Measurements from ENCODE around the gene SERPINB6.
A peak's percentile ranks its signal among the peaks of the same experiment; 100 is the strongest.
"Not testable (repeated sequence)": the region's sequence is repeated elsewhere in the genome, so short reads cannot be mapped to it uniquely, and the experiment has no call there.

SERPINB6 gene

DNA sequence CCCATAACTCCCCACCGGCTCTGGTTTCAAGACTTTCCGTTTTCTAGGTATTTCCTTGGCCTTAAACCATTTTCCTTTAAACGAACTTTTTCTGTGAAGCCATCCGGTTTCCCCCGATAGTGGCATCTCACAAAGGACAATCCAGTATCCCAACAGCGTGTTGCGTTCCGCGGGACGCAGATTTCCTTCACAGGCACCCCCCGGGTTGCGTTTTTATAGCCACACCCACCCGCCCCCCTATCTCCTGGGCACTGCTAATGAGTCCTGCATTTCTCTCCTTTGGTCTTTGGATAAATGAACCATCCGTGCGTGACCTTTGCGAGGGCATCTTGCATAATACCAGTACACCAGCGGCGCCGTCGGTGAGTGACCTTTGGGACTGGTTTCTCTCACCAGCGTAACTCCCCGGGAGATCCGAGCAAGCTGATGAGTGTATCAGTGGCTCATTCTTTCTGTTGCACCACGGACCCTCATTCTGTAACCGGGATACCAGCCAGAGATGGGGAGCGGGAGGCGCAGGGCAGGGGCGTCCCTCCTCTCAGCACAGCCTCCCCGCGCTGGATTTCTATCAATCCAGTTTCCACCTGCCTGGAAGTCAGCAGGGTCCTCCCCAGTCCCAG lies 27.7 kb upstream of the SERPINB6 start:
- DNase-seq = peak in 1 of 2 experiments; percentile 81

DNA sequence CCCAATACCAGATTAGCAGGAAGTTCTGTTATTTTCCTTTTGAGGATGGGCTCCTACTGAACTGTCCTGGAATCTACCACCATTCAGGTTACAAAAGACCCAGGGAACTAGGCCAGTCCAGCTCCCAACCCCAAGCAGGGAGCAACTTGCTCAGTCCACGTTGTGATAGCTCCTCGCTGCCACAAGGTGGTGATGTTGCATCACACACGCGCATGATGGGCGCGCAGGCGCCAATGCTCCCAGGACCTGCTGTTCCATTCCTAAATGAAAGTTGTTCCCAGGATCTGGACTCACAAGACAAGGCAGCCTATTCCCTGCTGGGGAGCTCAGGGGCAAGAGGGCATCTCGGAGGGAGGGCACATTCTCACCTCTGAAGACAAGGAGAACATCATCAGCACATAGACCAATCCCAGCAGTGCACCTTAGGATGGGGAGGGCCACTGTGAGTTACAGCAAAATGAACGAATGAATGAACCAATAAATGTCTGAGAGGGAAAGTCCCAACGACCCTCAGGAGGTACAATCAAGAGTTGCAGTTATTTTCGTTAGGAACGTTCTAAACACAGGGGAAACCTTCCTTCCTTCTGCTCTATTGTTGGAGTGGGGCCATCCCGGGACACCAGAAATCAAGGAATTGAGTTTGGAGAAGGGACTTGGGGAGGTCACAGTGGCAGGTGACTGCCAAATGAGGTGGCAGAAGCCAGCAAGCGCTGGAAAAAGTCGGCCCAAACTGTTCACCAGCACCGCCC lies 27.1 kb upstream of the SERPINB6 start:
- DNase-seq = not testable (repeated sequence)

DNA sequence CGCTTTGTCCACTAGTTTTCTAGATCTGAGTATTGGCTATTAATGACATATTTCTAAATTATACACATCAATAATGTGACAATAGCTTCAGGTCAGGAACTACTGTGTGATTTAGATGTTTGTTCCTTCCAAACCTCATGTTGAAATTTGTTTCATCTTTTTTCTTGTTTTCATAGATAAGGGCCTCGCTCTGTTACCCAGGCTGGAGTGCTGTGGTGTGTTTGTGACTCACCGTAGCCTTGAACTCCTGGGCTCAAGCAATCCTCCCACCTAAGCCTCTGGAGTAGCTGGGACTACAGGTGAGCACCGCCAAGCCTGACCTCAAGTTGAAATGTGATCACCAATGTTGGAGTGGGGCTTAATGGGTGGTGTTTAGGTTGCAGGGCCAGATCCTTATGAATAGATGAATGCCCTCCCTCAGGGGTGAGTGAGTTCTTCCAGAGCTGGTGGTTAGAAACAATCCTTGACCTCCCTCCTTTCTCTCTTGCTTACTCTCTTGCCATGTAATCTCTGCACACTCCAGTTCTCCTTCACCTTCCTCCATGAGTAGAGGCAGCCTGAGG lies 22.5 kb upstream of the SERPINB6 start:
- DNase-seq = no peak

DNA sequence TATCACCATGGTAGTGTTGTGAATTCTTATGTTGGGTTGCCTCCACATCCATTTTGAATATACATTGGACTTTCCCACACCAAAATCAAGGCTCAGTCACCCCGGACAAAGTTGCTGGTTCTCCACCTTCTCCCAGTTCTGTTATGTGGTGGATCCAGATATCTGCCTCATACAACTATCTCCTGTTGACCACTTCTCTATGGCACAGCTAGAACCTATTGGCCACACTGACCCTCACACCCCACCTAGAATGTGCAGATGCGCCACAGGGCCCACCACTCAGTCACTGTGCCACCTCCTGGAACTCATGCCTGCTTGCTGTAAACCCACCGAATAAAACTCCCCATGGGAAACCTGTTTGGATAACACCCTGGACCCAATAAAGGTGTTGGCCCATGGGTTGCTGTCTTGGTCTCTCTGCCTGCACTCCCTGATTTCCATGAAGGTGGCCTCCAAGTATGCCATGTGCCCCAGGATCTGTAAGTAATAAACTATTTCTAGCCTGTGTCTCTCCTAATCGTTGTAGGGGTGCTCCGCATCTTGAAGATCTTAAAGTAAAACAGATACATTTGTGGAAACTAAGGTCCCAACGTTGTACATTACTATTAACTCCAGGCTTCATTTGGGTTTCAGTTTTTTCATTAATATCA lies 21.1 kb upstream of the SERPINB6 start:
- no peak for DNase-seq

DNA sequence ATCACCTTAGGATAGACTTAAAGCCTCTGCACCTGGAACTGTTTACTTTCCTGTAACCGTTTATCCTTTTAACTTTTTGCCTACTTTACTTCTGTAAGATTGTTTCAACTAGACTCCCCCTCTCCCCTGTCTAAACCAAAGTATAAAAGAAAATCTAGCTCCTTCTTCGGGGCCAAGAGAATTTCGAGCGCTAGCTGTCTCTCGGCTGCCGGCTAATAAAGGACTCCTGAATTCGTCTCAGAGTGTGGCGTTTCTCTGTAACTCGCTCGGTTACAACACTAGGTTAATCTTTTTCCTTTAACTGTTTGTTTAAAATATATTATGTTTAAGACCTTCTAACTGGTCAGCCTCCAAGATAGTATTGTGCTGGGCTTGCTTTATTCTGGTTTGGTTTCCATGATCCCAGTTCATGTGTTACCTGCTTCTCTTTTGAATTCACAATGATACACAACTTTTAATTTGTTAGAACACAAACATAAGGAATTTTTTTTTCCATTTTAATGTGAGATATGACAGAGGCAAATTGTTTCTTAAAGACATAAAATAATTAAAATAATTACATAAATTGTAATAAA lies 19.7 kb upstream of the SERPINB6 start:
- no peak for DNase-seq

DNA sequence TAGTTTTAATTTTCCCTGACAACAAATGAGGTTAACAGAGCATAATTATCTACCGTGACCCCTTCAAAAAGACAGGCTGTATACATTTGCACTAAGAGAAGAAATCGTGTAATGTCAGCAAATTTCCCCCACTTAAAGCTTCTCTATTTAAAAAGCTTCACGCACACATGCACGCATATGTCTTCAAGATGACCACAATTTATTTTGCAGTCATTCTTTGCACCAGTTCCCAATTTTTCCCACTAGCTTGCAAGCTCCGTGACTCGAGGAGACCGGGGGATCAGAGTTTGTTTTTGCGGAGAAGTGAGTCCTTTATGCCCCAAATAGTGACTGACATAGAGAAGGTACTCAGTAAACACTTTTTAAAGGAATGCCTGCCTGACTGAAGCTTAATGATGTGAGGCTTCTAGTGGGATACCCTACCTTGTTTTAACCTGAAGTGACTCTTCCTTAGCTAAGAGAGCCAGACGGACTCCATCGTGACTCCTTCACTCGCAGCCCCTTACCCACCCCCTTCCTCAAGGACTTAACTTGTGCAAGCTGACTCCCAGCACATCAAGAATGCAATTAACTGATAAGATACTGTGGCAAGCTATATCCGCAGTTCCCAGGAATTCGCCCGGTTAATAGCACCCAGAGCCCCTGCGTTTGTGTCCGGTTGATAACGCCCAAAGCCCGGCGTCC lies 19.0 kb upstream of the SERPINB6 start:
- no peak for DNase-seq

DNA sequence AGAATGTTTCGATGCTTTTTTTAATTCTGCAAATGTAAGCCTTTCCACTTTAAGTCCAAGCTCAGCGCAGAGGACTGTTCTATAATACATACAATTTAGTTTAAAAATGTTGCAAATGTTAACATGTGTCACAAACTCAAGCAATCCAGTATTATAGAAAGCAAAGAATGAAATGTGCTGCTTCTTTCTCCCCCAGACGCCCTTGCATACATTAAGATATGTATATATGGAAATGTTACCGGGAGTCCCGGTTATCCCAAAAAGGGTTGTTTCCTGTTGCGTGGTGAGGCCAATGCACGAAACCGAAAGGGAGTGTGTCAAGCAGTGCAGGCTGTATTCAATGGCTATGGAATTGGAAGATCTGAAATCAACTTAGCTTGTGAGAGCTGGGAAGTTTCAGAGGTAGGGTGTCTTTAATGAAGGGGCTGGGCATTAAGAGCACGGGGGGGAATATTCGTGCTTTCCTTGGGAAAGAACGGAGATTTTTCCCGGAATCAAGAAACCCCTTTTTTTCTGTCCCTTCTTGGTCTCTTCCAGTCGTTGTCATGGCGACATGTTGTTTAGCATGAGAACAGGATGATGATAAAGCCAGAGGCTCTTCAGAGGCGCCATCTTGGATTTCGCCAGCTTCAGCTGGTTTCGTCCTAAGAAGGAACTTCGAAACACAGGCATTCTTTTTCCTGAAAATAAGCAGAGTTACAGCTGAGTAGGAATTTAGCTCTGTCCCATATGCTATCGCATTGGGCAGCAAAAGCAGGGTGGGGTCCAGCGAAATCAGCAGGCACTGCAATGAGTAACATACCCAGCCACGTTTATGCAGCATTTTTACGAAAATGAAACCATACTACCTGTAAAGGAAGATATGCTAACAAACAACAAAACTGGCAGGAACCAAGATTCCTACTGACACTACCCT lies 18.2 kb upstream of the SERPINB6 start:
- DNase-seq = peak; percentile 91 to 96

DNA sequence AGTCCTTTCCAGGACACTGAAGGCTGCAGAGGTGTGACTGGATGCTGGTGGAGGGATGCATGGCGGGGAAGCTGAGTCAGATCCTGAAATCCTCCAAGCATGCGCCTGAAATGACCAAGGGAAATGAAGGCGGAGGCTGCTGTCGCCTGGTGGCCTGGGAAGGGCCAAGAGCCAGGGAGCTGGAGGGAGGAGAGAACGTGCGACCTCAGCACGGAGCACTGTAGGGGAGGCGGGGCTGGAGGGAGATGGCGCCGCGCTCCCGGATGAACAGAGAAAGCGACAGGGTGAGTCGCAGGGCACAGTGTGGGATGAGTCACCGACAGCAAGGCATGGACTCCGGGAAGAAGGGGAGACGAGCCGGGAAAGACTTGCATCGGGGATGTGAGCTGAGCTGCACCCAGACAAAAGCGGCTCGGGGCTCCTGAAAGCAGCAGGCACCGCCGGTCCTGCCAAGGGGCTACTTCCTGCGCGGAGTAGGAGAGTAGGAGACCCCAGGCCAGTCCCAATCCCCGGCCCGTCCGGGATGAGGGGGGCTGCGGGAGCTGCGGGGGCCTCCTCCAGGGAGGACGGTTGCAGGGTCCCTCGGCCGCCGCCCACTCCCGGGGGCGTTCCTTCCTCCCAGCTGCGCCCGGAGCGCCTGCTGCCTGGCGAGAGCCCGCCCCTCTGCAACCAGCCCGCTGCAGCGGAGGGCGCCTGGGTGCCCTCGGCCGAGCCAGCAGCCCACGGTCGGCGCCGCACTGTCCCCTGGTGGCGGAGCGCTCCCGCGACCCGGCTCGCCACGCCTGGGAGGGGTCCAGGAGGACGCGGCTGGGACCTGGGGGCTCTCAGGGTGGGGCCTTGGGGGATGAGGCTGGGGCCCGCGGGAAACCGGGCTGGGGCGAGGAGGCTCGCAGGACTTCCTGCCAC lies 17.3 kb upstream of the SERPINB6 start:
- peak; percentile 62 to 81 for DNase-seq

DNA sequence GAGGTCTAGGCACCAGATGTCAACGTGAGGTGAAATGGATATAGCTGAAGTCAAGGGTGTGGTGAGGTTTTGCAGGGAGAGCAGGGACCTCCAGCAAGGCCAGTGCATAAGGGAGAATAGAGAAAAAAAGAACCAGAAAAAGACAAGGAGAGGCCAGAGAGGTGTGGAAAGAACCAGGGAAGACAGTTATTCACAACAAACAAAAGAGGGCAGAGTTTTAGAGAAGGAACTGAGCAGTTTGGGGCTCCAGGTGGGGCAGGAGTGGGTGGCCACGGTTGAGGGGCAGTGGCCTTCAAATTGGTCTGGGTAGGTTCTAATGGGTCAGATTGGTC lies 16.7 kb upstream of the SERPINB6 start:
- DNase-seq = no peak

DNA sequence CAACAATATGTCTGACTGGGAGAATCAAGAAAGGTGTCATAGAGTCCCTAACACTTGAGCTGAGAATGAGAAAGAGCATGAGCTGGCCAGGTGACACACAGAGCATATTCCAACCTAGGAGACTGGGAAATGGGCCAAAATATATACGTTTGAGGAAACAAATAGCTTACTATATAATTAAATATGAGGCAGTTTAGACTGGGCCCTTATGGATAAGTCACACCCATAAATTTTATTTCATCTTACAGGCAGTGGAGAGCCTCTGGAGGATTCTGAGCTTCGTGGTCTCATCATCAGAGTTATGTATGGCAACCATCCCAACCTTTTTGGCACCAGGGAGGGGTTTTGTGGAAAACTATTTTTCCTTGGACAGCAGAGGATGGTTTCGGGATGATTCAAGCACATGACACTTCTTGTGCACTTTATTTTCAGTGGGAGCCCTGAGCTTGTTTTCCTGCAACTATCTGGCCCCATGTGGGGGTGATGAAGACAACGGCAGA lies 15.4 kb upstream of the SERPINB6 start:
- DNase-seq = peak; percentile 14 to 40

DNA sequence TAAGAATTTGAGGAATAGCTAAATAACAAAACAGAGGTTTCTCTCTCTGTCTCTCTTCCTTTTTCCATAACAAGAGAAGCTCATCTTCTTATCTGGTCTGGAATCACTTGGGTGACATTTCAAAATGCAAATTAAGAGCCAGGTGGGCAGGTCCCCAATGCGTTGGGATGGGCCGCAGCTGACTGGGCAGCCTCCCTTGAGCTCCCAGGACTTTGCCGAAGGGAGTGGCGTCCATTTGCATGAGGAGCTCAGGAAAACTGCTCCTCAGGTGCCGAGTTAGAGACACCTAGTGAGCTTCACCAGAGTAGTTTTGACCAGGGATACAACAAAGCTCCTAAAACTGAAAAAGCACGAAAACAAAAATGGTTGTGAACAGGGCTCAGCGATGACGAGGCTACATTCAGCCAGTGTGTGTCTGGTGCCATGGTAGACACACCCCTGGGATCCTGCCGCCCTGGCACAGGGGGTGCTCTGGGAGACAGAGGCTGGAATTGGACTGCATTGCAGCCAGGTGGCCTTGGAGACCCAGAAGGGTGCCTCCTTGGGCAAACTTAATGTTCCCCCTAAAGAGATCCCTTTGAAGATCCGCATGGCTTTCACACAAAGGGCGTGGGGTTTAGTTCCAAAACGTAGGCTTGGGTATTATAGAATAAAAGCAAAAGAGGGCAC lies 13.5 kb upstream of the SERPINB6 start:
- no peak for DNase-seq

DNA sequence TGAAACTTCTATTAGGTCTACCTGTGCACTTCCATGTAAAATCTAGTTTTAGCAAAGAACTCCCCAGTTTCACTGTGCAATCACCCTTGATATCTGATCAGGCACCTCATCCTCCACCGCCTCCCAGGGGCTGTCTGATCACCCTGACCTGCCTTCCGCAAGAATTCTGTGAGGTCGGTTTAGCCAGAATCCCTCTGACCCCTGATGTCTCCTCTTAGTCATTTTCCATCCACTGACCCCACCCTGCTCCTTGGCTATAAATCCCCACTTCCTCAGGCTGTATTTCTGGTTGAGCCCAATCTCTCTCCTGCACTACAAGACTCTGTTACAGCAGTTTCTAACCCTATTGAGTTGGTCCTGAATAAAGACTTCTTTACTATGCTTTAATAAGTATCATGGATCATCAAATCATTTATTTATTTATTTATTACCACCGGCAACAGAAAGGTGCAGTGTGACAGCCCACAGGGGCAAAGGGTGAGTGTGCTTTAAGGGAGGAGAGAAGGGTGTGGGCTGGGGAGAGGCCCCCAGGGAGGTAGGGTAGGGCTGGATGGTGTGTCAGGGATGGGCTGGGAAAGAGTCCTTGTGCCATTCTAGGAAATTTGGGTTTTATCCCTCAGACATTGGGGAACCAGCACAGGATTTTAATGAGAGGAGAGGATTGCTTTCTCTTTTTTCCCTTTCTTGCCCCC lies 11.2 kb upstream of the SERPINB6 start:
- no peak for DNase-seq

DNA sequence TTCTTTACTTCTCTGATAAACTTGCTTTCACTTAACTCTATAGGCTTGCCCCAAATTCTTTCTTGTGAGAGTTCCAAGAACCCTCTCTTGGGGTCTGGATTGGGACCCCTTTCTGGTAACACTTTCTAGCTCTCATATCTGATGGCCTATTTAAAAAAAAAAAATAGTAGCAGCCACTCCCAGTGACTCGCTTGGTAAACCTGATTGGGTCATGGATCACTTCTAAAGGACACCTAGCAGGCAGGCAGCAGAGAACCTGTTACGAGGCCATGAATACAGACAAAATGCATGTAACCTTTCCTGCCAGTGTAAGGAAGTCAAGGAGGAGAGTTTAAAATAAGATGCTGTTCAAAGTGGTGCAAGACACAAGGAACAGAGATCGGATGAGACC lies 9.1 kb upstream of the SERPINB6 start:
- DNase-seq = no peak

DNA sequence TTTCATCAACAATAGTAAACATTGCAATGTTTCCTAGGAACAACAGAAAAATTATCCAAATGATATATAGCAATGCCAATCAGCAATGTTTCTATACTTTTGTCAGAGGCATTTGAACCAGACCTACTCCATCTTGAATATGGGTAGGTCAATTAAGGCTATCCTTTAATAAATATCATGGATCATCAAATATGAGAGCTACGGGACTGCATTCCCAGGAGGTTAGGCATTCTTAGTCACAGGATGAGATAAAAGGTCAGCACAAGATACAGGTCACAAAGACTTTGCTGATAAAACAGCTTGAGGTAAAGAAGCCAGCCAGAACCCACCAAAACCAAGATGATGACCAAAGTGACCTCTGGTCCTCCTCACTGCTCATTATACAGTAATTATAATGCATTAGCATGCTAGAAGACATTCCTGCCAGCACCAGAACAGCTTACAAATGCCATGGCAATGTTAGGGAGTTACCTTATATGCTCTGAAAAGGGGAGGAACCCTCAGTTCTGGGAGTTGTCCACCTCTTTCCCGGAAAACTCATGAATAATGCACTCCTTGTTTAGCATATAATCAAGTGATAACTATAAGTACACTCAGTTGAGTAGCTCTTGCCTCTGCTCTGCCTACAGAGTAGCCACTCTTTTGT lies 8.6 kb upstream of the SERPINB6 start:
- no peak for DNase-seq

DNA sequence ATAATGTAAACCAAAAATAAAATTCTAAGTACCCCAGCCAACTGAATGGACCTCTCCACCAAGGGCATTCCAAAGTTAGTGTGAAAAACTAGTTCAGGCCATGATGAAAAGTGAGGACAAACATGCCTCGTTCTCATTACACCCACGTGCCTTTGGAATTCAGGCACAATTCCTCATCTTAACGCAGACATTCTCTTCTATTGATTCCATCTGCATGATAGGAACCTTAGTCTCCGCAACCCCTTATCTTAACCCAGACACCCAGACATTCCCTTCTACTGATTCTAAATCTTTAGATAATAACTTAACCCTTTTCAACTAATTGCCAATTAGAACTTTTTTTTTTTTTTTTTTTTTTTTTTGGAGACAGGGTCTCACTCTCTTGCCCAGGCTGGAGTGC lies 7.6 kb upstream of the SERPINB6 start:
- DNase-seq = no peak

DNA sequence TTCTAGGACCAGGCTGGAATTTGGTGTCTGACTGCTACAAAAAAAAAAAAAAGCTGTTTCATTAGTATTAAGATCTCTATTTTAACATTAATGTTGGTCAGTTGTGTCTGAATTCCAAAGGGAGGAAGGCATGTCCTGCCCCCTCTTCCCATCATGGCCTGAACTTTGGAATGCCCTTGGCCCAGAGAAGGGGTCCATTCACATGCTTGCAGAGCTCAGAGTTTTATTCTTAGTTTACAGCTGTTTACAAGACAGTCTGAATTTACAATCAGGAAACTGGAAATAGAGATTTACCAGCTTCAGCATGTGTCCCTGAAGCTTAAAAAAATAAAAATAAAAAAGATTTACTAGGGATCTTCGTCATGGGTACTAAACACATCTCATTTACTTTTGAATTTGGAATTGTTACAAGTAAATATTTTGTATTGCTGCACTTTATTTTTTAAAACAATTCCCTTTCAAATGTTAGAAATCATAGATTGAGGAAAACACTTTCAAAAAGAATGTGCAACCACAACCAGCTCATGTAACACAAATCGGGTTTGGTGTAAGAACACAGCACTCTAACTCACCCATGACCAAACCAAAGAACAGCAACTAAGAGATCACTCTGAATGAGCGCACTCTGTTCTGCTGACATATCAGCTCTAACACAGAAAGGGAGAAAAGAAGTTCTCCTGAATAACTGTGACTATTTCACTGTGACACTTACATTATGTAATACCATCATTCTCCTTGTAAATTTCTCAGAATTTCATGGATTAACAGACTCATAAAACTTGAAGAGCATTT lies 6.6 kb upstream of the SERPINB6 start:
- no peak for DNase-seq

DNA sequence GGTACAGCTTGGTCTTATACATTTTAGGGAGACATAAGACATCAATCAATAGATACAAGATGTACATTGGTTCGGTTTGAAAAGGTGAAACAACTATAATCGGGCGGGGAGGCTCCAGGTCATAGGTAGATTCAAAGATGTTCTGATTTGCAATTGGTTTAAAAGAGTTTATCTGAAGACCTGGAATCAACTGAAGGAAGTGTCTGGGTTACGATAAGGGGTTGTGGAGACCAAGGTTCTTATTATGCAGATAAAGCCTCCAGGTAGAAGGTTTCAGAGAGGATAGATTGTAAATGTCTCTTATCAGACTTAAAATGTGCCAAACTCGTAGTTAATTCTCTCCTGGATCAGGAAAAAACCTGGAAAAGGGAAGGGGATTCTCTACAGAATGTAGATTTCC lies 5.9 kb upstream of the SERPINB6 start:
- no peak for DNase-seq

DNA sequence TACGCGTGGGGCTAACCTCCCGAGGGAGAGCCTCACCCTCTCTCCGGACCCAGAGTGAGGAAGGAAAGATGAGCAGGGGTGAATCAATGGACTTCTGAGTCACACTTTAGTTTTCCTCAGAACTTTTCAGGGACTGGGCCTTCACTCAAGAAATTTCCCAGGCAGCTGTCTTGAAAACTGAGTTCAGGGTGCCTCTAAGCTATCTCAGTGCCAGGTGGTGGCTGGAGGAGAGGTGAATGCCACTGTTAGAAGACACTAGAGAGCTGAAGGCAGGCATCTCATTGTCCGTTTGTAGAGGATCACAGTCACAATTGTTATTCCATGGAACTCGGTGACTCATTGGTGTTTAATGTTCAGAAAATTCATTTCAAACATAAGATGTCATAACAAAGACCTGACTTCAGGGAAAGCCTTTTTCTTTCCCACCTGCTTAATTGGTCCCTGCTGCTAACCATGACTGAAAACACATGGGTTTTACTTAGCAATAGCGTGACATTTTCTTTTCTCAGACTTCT lies 5.3 kb upstream of the SERPINB6 start:
- no peak for DNase-seq

Data from NCI-H446 (cell line).